Hepatocyte (in vitro differentiated cells): ENCODE measurements around the gene STRA8.

Experiments
- EZH2 ChIP-seq: fragments of 200-600 bp; sonication (generic); IDR thresholded peaks from 2 replicates; pipeline ENCODE4 v1.6.1; 2016; ENCODE audit warnings: antibody characterized with exemption, mild to moderate bottlenecking, borderline replicate concordance
- TF ChIP-seq, protein P1 (sequence below): fragments of 200-600 bp; sonication (generic); IDR thresholded peaks from 2 replicates; pipeline ENCODE4 v1.5.1; 2016; ENCODE audit warnings: antibody characterized with exemption, mild to moderate bottlenecking; ENCODE audit not compliant: poor library complexity

DNA sequence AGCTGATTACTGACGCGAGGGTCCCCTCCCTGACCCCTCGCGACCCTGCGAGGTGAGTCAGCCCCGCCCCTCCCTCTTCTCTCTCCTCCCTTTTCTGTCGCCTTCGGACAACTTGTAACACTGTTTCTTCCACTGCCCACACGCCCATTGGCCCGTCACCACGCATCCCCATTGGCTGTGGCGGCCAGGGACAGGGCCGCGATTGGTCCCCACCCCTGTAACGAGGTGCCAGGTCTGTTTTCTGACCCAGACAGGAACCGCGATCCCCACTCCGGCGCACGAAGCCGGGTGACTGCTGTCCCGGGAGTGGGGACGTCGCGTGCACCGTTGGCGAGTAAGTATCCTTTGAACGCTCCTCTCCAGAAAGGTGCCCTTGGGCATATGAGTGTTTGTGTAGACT is at the start of gene STRA8:
- TF ChIP-seq, protein P1, sequence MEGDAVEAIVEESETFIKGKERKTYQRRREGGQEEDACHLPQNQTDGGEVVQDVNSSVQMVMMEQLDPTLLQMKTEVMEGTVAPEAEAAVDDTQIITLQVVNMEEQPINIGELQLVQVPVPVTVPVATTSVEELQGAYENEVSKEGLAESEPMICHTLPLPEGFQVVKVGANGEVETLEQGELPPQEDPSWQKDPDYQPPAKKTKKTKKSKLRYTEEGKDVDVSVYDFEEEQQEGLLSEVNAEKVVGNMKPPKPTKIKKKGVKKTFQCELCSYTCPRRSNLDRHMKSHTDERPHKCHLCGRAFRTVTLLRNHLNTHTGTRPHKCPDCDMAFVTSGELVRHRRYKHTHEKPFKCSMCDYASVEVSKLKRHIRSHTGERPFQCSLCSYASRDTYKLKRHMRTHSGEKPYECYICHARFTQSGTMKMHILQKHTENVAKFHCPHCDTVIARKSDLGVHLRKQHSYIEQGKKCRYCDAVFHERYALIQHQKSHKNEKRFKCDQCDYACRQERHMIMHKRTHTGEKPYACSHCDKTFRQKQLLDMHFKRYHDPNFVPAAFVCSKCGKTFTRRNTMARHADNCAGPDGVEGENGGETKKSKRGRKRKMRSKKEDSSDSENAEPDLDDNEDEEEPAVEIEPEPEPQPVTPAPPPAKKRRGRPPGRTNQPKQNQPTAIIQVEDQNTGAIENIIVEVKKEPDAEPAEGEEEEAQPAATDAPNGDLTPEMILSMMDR: no peak
- TF ChIP-seq EZH2: no peak
